Prostate gland (tissue), 2 donors: Measurements from ENCODE around the gene SMARCB1.

Experiments
- POLR2A ChIP-seq: fragments of 450-650 bp; IDR thresholded peaks from one replicate; pipeline ENCODE4 v1.6.1; 2016; ENCODE audit warnings: antibody characterized with exemption, mild to moderate bottlenecking
- TF ChIP-seq, protein P1 (sequence below), 4 experiments: fragments of 200-600 bp in 2 of 4; fragments of 450-650 bp in 2 of 4; sonication (generic) in 2 of 4; IDR thresholded peaks; 1 replicate in 3 of 4; 2 replicates in 1 of 4; pipeline ENCODE4 v1.5.1; 2016 to 2019; ENCODE audit warnings: antibody characterized with exemption in 4 of 4, mild to moderate bottlenecking in 2 of 4, moderate library complexity in 2 of 4

DNA sequence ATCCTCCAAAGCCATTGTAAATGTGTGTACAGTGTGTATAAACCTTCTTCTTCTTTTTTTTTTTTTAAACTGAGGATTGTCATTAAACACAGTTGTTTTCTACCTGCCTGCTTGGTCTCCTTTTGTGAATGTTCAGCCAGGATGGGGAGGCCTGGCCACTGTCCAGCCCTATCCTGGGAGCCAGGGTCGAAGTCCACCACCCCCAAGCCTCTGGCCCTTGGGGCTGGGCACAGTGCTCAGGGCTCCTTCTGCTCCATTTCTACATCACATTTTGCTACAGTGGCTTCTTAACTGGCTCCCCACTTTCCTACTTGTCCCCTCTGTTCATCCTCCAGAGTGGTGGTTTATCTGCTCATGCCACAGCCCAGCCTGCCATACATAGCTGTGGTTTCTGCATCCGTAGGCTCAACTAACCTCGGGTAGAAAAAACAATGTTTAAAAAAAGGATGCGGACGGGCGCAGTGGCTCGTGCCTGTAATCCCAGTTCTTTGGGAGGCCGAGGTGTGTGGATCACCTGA is 2.5 kb upstream of the SMARCB1 start:
- no peak for TF ChIP-seq POLR2A
- TF ChIP-seq, protein P1, sequence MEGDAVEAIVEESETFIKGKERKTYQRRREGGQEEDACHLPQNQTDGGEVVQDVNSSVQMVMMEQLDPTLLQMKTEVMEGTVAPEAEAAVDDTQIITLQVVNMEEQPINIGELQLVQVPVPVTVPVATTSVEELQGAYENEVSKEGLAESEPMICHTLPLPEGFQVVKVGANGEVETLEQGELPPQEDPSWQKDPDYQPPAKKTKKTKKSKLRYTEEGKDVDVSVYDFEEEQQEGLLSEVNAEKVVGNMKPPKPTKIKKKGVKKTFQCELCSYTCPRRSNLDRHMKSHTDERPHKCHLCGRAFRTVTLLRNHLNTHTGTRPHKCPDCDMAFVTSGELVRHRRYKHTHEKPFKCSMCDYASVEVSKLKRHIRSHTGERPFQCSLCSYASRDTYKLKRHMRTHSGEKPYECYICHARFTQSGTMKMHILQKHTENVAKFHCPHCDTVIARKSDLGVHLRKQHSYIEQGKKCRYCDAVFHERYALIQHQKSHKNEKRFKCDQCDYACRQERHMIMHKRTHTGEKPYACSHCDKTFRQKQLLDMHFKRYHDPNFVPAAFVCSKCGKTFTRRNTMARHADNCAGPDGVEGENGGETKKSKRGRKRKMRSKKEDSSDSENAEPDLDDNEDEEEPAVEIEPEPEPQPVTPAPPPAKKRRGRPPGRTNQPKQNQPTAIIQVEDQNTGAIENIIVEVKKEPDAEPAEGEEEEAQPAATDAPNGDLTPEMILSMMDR (IDR thresholded peaks at IDR 0.05), result no peak
